Stimulated activated CD4-positive, alpha-beta T cell treated with anti-CD3 and anti-CD28 coated beads, TNF-alpha, amount 100 ng/mL, for 24 hours (primary cell): Measurements from ENCODE around the gene SOX5.

ENCODE experiments used
- DNase-seq, 3 experiments: peaks; one replicate each; pipeline ENCODE4 v3.0.0-alpha.2; 2020; ENCODE audit warnings: low read depth in 3 of 3

Gene SOX5

GRCh38 chr12:23949348-23950209 lies at the start of gene SOX5:
Gene SOX5 (minus strand): TSS chr12:23949670. CDS start chr12:23949601, 69 bp downstream.
- no peak for DNase-seq

GRCh38 chr12:23987046-23987445 lies 37.6 kb upstream of the SOX5 start:
- DNase-seq, result no peak

- DNase-seq, result no peak
Observed at GRCh38 chr12:23980826-23981225, 31.4 kb upstream of the SOX5 start.

GRCh38 chr12:23964812-23965211 lies 15.3 kb upstream of the SOX5 start:
- DNase-seq, result no peak

GRCh38 chr12:23959826-23960225 lies 10.4 kb upstream of the SOX5 start:
- DNase-seq, result no peak

- no peak for DNase-seq
Observed at GRCh38 chr12:23954332-23954731, 4.9 kb upstream of the SOX5 start.

- DNase-seq, result no peak
Observed at GRCh38 chr12:23952071-23952470, 2.6 kb upstream of the SOX5 start.

GRCh38 chr12:23950775-23951451 lies 1.4 kb upstream of the SOX5 start:
- DNase-seq, result no peak

- DNase-seq, result no peak
Observed at GRCh38 chr12:23950210-23950774, 822 bp upstream of the SOX5 start.

- DNase-seq, result no peak
Observed at GRCh38 chr12:23948291-23948690, 1.2 kb downstream of the SOX5 start.

GRCh38 chr12:23947395-23947794 lies 2.1 kb downstream of the SOX5 start:
- DNase-seq, result no peak

GRCh38 chr12:23945249-23945648 lies 4.2 kb downstream of the SOX5 start:
- DNase-seq, result no peak

- no peak for DNase-seq
Observed at GRCh38 chr12:23944067-23944466, 5.4 kb downstream of the SOX5 start.

- DNase-seq, result no peak
Observed at GRCh38 chr12:23942841-23943240, 6.6 kb downstream of the SOX5 start.

GRCh38 chr12:23941780-23942179 lies 7.7 kb downstream of the SOX5 start:
- no peak for DNase-seq

- no peak for DNase-seq
Observed at GRCh38 chr12:23938422-23938821, 11.0 kb downstream of the SOX5 start.

- no peak for DNase-seq
Observed at GRCh38 chr12:23931176-23931575, 18.3 kb downstream of the SOX5 start.

GRCh38 chr12:23930599-23930998 lies 18.9 kb downstream of the SOX5 start:
- no peak for DNase-seq

- no peak for DNase-seq
Observed at GRCh38 chr12:23929906-23930305, 19.6 kb downstream of the SOX5 start.

GRCh38 chr12:23927907-23928306 lies 21.6 kb downstream of the SOX5 start:
- no peak for DNase-seq

GRCh38 chr12:23921099-23921856 lies 28.2 kb downstream of the SOX5 start:
- DNase-seq, result no peak

- DNase-seq, result no peak
Observed at GRCh38 chr12:23911574-23911973, 37.9 kb downstream of the SOX5 start.
